Suprapubic skin (tissue), 4 donors: Measurements from ENCODE around the gene BAIAP2L2. TPM values are rescaled to one million over a fixed set of nuclear protein-coding genes. Genes with fewer than 3 reads are reported as not detected.

Experiments
- DNase-seq, 2 donors: peaks; one replicate each; pipeline ENCODE4 v3.0.0-alpha.2; 2019; ENCODE audit warnings: low spot score in 2 of 2
- H3K27ac ChIP-seq: fragments of 200-600 bp; sonication (generic); one replicate; pipeline ENCODE4 v1.5.1; 2019
- H3K27me3 ChIP-seq: fragments of 200-600 bp; sonication (generic); one replicate; pipeline ENCODE4 v1.5.1; 2019
- H3K36me3 ChIP-seq: fragments of 200-600 bp; sonication (generic); one replicate; pipeline ENCODE4 v1.5.1; 2019
- H3K4me1 ChIP-seq: fragments of 200-600 bp; sonication (generic); one replicate; pipeline ENCODE4 v1.5.1; 2019
- H3K4me3 ChIP-seq: fragments of 200-600 bp; sonication (generic); one replicate; pipeline ENCODE4 v1.5.1; 2019; ENCODE audit warnings: mild to moderate bottlenecking
- H3K9me3 ChIP-seq: fragments of 200-600 bp; sonication (generic); one replicate; pipeline ENCODE4 v1.5.1; 2019
- CTCF ChIP-seq, 2 donors: fragments of 200-600 bp in 1 of 2; fragments of 450-650 bp in 1 of 2; sonication (generic) in 1 of 2; IDR thresholded peaks; one replicate each; pipeline ENCODE4 v1.5.1; 2016 to 2019; ENCODE audit warnings: antibody characterized with exemption in 2 of 2, mild to moderate bottlenecking in 1 of 2, moderate library complexity in 1 of 2
- EP300 ChIP-seq: sonication (generic); formaldehyde crosslinking; IDR thresholded peaks from one replicate; pipeline ENCODE4 v1.6.1; 2017; ENCODE audit warnings: antibody characterized with exemption
- POLR2A ChIP-seq, 2 donors: fragments of 450-650 bp; IDR thresholded peaks; one replicate each; pipeline ENCODE4 v1.6.1; 2017; ENCODE audit warnings: antibody characterized with exemption in 2 of 2, mild to moderate bottlenecking in 2 of 2, moderate library complexity in 2 of 2
- POLR2AphosphoS5 ChIP-seq, 3 donors: sonication (generic); formaldehyde crosslinking; IDR thresholded peaks; one replicate each; pipeline ENCODE4 v1.6.1; 2017; ENCODE audit warnings: antibody characterized with exemption in 3 of 3
- WGBS: methylation state at CpG from one replicate; pipeline ENCODE4 v1.1.5; 2018; 5-methylcytosine and 5-hydroxymethylcytosine counted together
- total RNA-seq, 4 donors: library from RNA; depleted of rRNA; stranded (reverse); fragments of >200 nt; gene quantifications; one replicate each; pipeline ENCODE4 v1.1.0, GENCODE V29; 2016

The BAIAP2L2 gene
- total RNA-seq, 4 donors from 2014 or later: 0.49 to 1.7 (median 1.6) TPM

DNA sequence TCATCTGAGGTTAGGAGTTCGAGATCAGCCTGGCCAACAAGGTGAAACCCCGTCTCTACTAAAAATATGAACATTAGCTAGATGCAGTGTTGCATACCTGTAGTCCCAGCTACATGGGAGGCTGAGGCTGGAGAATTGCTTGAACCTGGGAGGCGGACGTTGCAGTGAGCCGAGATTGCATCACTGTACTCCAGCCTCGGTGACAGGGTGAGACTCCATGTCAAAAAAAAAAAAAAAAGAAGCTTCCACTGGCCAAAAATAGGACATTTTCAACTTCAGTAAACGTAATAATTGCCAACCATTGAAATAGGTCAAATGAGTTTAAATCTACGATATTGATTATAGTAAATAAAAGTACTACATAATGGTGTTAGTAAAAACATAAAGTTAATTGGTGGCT, 6.8 kb downstream of the BAIAP2L2 start:
- no peak for TF ChIP-seq CTCF (IDR thresholded peaks at IDR 0.05)
- TF ChIP-seq EP300: no peak
- TF ChIP-seq POLR2A (IDR thresholded peaks at IDR 0.05): no peak
- TF ChIP-seq POLR2AphosphoS5 (IDR thresholded peaks at IDR 0.05): no peak
- H3K27ac ChIP-seq: no peak overlapping the region
- WGBS: 78% methylated on average over 8 of the region's 8 CpGs
- no peak overlapping the region for H3K4me3 ChIP-seq
- H3K27me3 ChIP-seq: no peaks in the 10 kb centered on the region
- no peak for DNase-seq
- H3K4me1 ChIP-seq: peaks cover 8% of the 10 kb centered on the region
- H3K9me3 ChIP-seq: no peaks in the 10 kb centered on the region
- no peaks in the 10 kb centered on the region for H3K36me3 ChIP-seq

DNA sequence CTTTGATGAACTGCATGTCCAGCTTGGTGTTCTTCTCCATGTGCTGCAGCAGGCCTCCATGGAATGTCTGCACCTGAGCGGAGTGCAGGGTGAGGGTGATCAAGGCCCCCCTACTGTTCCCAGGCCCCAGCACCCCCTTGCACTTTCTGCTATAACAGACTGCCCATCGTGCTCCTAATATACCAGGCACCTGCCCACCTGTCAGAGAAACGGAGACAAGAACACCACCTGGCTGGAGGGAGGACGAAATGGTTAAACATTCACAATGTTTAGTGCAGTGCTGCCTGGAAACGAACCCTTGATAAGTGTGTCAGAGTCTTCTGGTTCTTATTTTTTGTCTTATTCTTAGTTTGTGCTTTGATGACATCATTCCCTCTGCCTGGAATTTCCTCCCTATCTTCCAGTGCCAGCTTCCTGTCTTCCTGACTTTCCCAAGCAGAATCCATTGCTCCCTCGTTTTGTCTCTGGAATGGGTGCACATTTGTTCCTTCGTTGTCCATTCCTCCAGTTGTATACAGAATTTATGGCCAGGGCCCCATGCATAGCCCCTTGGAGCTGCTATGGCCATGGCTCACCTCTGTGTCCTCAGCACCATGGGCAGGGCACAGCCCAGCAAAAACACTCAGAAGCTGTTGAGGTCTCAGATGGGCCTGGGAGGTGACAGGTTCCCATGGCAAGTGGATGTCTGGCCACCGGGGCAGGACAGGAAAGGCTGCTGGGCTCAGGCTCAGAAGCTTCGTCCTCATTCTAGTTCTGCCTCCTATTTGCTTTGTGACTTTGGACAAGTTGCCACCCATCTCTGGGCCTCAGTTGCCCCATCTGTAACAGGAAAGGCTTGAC, 11.9 kb downstream of the BAIAP2L2 start:
- Histone ChIP-seq H3K9me3 (no peaks in the 10 kb centered on the region), H3K27ac (no peak overlapping the region), H3K4me1 (peaks cover 11% of the 10 kb centered on the region), H3K36me3 (no peaks in the 10 kb centered on the region), H3K4me3 (no peak overlapping the region), H3K27me3 (no peaks in the 10 kb centered on the region)
- WGBS: 68% methylated on average over 8 of the region's 9 CpGs
- DNase-seq: no peak
- TF ChIP-seq POLR2A (IDR thresholded peaks at IDR 0.05): no peak
- no peak for TF ChIP-seq EP300
- no peak for TF ChIP-seq CTCF (IDR thresholded peaks at IDR 0.05)
- no peak for TF ChIP-seq POLR2AphosphoS5 (IDR thresholded peaks at IDR 0.05)

DNA sequence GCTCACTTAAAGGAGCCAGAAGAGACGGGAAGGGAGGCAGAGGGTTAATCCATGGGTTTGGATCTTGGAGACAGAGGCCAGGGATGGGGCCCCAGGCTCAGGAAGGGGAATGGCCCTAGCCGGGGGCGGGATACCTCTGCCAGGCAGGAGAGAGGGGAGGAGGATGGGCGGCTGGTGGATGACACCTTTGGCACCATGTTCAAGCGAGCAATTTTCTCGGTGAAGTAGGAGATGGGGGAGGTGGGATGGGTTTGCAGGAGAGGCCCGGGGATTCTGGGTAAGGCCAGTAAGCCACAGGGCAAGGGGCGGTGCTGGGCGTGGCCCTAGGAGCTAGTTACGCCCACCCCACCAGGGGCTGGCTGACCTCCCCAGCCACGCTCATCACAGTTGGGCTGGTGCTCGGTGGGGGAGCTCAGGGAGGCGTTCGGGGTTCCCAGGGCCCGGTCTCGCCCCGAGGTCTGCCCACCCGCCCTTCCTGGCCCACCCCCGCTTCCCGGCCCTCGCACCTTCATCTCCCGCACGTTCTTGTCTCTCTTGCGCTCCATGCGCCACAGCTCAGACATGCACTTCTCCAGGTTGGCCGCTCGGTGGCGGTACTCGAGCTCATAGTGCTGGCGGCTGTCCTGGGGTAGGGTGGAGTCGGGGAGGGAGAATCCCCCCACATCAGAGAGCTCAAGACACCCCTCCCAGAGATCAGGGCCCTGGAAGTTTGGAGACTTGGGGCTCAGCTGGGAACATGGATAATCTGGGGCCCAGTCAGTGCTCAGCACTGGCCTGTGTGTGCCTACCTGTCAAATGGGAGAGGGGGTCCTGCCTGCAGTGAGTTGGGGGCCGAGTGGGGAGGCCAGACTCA, 12.7 kb downstream of the BAIAP2L2 start:
- WGBS: 69% methylated on average over 26 of the region's 32 CpGs
- no peaks in the 10 kb centered on the region for H3K9me3 ChIP-seq
- H3K27ac ChIP-seq: no peak overlapping the region
- no peaks in the 10 kb centered on the region for H3K27me3 ChIP-seq
- TF ChIP-seq CTCF (IDR thresholded peaks at IDR 0.05): peak in 1 of 2 donors; percentile 17
- no peak for TF ChIP-seq EP300
- no peak for TF ChIP-seq POLR2AphosphoS5 (IDR thresholded peaks at IDR 0.05)
- no peak for TF ChIP-seq POLR2A (IDR thresholded peaks at IDR 0.05)
- no peaks in the 10 kb centered on the region for H3K36me3 ChIP-seq
- DNase-seq: no peak
- no peak overlapping the region for H3K4me3 ChIP-seq
- peaks cover 11% of the 10 kb centered on the region for H3K4me1 ChIP-seq

DNA sequence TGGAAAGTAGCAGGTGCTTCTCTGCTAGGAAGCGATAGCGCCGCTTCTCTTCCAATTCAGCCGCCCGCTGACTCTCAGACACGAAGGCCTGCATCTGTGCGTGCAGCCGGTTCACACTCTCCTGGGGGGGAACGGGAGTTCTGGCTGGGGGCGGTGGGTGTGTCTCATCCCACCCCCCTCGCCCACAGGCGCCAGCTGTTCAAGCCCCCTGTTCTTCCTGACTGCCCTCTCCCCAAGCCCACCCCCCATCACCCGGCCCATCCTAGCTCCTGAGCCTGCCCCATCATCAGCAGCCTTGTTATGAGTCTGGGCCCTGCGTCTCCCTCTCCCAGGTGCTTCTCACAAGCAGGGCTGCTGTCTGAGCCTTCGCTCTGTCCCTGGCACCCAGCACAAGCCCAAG, 13.4 kb downstream of the BAIAP2L2 start:
- H3K27me3 ChIP-seq: no peaks in the 10 kb centered on the region
- no peak overlapping the region for H3K27ac ChIP-seq
- WGBS: 89% methylated on average over 15 of the region's 15 CpGs
- TF ChIP-seq POLR2AphosphoS5 (IDR thresholded peaks at IDR 0.05) (no peak), POLR2A (IDR thresholded peaks at IDR 0.05) (no peak)
- H3K4me1 ChIP-seq: peaks cover 11% of the 10 kb centered on the region
- H3K36me3 ChIP-seq: no peaks in the 10 kb centered on the region
- DNase-seq: no peak
- no peaks in the 10 kb centered on the region for H3K9me3 ChIP-seq
- no peak overlapping the region for H3K4me3 ChIP-seq

- Histone ChIP-seq H3K27me3 (peaks cover 8% of the 10 kb centered on the region), H3K4me1 (peaks cover 13% of the 10 kb centered on the region), H3K9me3 (no peaks in the 10 kb centered on the region), H3K36me3 (peaks cover 8% of the 10 kb centered on the region), H3K4me3 (peak overlapping the region; percentile 44), H3K27ac (no peak overlapping the region)
- no peak for DNase-seq
- 21% methylated on average over 6 of the region's 34 CpGs for WGBS
- TF ChIP-seq POLR2AphosphoS5 (IDR thresholded peaks at IDR 0.05): no peak
- TF ChIP-seq EP300: no peak
- no peak for TF ChIP-seq CTCF (IDR thresholded peaks at IDR 0.05)
- no peak for TF ChIP-seq POLR2A (IDR thresholded peaks at IDR 0.05)
These were observed 21.0 kb downstream of the BAIAP2L2 start for GRCh38 chr22:38089474-38089851.
